ENCODE measurements around the gene ABCB8.
"Not testable (repeated sequence)": the region's sequence is repeated elsewhere in the genome, so short reads cannot be mapped to it uniquely, and the experiment has no call there.

The ABCB8 gene

GRCh38 chr7:151009327-151010036 is 18.8 kb upstream of the ABCB8 start:
- Histone ChIP-seq H3K27me3 (ENCODE audit: control insufficient read depth, insufficient read depth, low read length) (no peaks in the 10 kb centered on the region), H3K4me3 (ENCODE audit: low read depth, low read length) (peak overlapping the region; percentile 39; the same call in 1 of the 2 replicates), H3K27ac (ENCODE audit: low read depth, low read length) (no peak overlapping the region), H3K4me1 (ENCODE audit: control insufficient read depth, insufficient read depth, low read length) (peaks cover 50% of the 10 kb centered on the region), H3K36me3 (ENCODE audit: control insufficient read depth, insufficient read depth, low read length) (no peaks in the 10 kb centered on the region), H3K9me3 (ENCODE audit: control insufficient read depth, insufficient read depth, low read depth, low read length) (no peaks in the 10 kb centered on the region), H3K9ac (ENCODE audit: low read length) (no peak overlapping the region)

- Histone ChIP-seq H3K9ac (ENCODE audit: low read length) (peak overlapping the region; percentile 19), H3K27ac (ENCODE audit: low read depth, low read length) (no peak overlapping the region), H3K4me1 (ENCODE audit: control insufficient read depth, insufficient read depth, low read length) (peaks cover 50% of the 10 kb centered on the region), H3K36me3 (ENCODE audit: control insufficient read depth, insufficient read depth, low read length) (no peaks in the 10 kb centered on the region), H3K9me3 (ENCODE audit: control insufficient read depth, insufficient read depth, low read depth, low read length) (no peaks in the 10 kb centered on the region), H3K4me3 (ENCODE audit: low read depth, low read length) (peak overlapping the region; percentile 39; the same call in 1 of the 2 replicates), H3K27me3 (ENCODE audit: control insufficient read depth, insufficient read depth, low read length) (no peaks in the 10 kb centered on the region)
Observed at GRCh38 chr7:151010037-151010306, 18.3 kb upstream of the ABCB8 start.

- Histone ChIP-seq H3K9ac (ENCODE audit: low read length) (peak overlapping the region; percentile 36), H3K36me3 (ENCODE audit: control insufficient read depth, insufficient read depth, low read length) (no peaks in the 10 kb centered on the region; the same call in 1 of the 2 replicates), H3K4me3 (ENCODE audit: low read depth, low read length) (peak overlapping the region; percentile 39), H3K27me3 (ENCODE audit: control insufficient read depth, insufficient read depth, low read length) (no peaks in the 10 kb centered on the region), H3K9me3 (ENCODE audit: control insufficient read depth, insufficient read depth, low read depth, low read length) (no peaks in the 10 kb centered on the region), H3K4me1 (ENCODE audit: control insufficient read depth, insufficient read depth, low read length) (peaks cover 50% of the 10 kb centered on the region), H3K27ac (ENCODE audit: low read depth, low read length) (peak overlapping the region; percentile 0; the same call in 1 of the 2 replicates)
Observed at GRCh38 chr7:151010307-151011096, 17.7 kb upstream of the ABCB8 start.

GRCh38 chr7:151011097-151011409 is 17.2 kb upstream of the ABCB8 start:
- no peak overlapping the region; the same call in 1 of the 2 replicates for H3K27ac ChIP-seq (ENCODE audit: low read depth, low read length)
- peaks cover 50% of the 10 kb centered on the region for H3K4me1 ChIP-seq (ENCODE audit: control insufficient read depth, insufficient read depth, low read length)
- no peaks in the 10 kb centered on the region for H3K27me3 ChIP-seq (ENCODE audit: control insufficient read depth, insufficient read depth, low read length)
- no peaks in the 10 kb centered on the region; the same call in 1 of the 2 replicates for H3K36me3 ChIP-seq (ENCODE audit: control insufficient read depth, insufficient read depth, low read length)
- H3K9ac ChIP-seq (ENCODE audit: low read length) = peak overlapping the region; percentile 36
- H3K4me3 ChIP-seq (ENCODE audit: low read depth, low read length) = peak overlapping the region; percentile 39; the same call in 1 of the 2 replicates
- H3K9me3 ChIP-seq (ENCODE audit: control insufficient read depth, insufficient read depth, low read depth, low read length) = no peaks in the 10 kb centered on the region

- H3K27me3 ChIP-seq (ENCODE audit: control insufficient read depth, insufficient read depth, low read length); H3K27ac ChIP-seq (ENCODE audit: low read depth, low read length); H3K9ac ChIP-seq (ENCODE audit: low read length); H3K36me3 ChIP-seq (ENCODE audit: control insufficient read depth, insufficient read depth, low read length); H3K9me3 ChIP-seq (ENCODE audit: control insufficient read depth, insufficient read depth, low read depth, low read length); H3K4me3 ChIP-seq (ENCODE audit: low read depth, low read length): not testable (repeated sequence)
- H3K4me1 ChIP-seq (ENCODE audit: control insufficient read depth, insufficient read depth, low read length) = peaks cover 50% of the 10 kb centered on the region
Observed at GRCh38 chr7:151011616-151012015, 16.6 kb upstream of the ABCB8 start.

GRCh38 chr7:151012031-151012692 is 16.1 kb upstream of the ABCB8 start:
- Histone ChIP-seq H3K27me3 (ENCODE audit: control insufficient read depth, insufficient read depth, low read length) (peaks cover 3% of the 10 kb centered on the region), H3K9me3 (ENCODE audit: control insufficient read depth, insufficient read depth, low read depth, low read length) (no peaks in the 10 kb centered on the region), H3K36me3 (ENCODE audit: control insufficient read depth, insufficient read depth, low read length) (no peaks in the 10 kb centered on the region; the same call in 1 of the 2 replicates), H3K27ac (ENCODE audit: low read depth, low read length) (no peak overlapping the region), H3K9ac (ENCODE audit: low read length) (no peak overlapping the region), H3K4me3 (ENCODE audit: low read depth, low read length) (no peak overlapping the region; the same call in 1 of the 2 replicates), H3K4me1 (ENCODE audit: control insufficient read depth, insufficient read depth, low read length) (peaks cover 51% of the 10 kb centered on the region)

GRCh38 chr7:151012911-151013347 is 15.3 kb upstream of the ABCB8 start:
- H3K9me3 ChIP-seq (ENCODE audit: control insufficient read depth, insufficient read depth, low read depth, low read length) = no peaks in the 10 kb centered on the region
- no peak overlapping the region for H3K27ac ChIP-seq (ENCODE audit: low read depth, low read length)
- H3K9ac ChIP-seq (ENCODE audit: low read length) = peak overlapping the region; percentile 14
- no peaks in the 10 kb centered on the region; the same call in 1 of the 2 replicates for H3K36me3 ChIP-seq (ENCODE audit: control insufficient read depth, insufficient read depth, low read length)
- H3K27me3 ChIP-seq (ENCODE audit: control insufficient read depth, insufficient read depth, low read length) = peaks cover 11% of the 10 kb centered on the region
- peak overlapping the region; percentile 49 for H3K4me3 ChIP-seq (ENCODE audit: low read depth, low read length)
- peaks cover 51% of the 10 kb centered on the region for H3K4me1 ChIP-seq (ENCODE audit: control insufficient read depth, insufficient read depth, low read length)

- Histone ChIP-seq H3K9ac (ENCODE audit: low read length) (peak overlapping the region; percentile 14), H3K4me1 (ENCODE audit: control insufficient read depth, insufficient read depth, low read length) (peaks cover 50% of the 10 kb centered on the region), H3K4me3 (ENCODE audit: low read depth, low read length) (peak overlapping the region; percentile 64), H3K27me3 (ENCODE audit: control insufficient read depth, insufficient read depth, low read length) (peaks cover 15% of the 10 kb centered on the region), H3K36me3 (ENCODE audit: control insufficient read depth, insufficient read depth, low read length) (no peaks in the 10 kb centered on the region; the same call in 1 of the 2 replicates), H3K27ac (ENCODE audit: low read depth, low read length) (no peak overlapping the region), H3K9me3 (ENCODE audit: control insufficient read depth, insufficient read depth, low read depth, low read length) (no peaks in the 10 kb centered on the region)
Observed at GRCh38 chr7:151013356-151013732, 14.9 kb upstream of the ABCB8 start.

- no peaks in the 10 kb centered on the region for H3K9me3 ChIP-seq (ENCODE audit: control insufficient read depth, insufficient read depth, low read depth, low read length)
- peaks cover 20% of the 10 kb centered on the region for H3K27me3 ChIP-seq (ENCODE audit: control insufficient read depth, insufficient read depth, low read length)
- peaks cover 51% of the 10 kb centered on the region for H3K4me1 ChIP-seq (ENCODE audit: control insufficient read depth, insufficient read depth, low read length)
- no peak overlapping the region for H3K27ac ChIP-seq (ENCODE audit: low read depth, low read length)
- peak overlapping the region; percentile 64 for H3K4me3 ChIP-seq (ENCODE audit: low read depth, low read length)
- H3K9ac ChIP-seq (ENCODE audit: low read length) = peak overlapping the region; percentile 44
- H3K36me3 ChIP-seq (ENCODE audit: control insufficient read depth, insufficient read depth, low read length) = no peaks in the 10 kb centered on the region; the same call in 1 of the 2 replicates
Observed at GRCh38 chr7:151013733-151014497, 14.3 kb upstream of the ABCB8 start.

- H3K9me3 ChIP-seq (ENCODE audit: control insufficient read depth, insufficient read depth, low read depth, low read length) = no peaks in the 10 kb centered on the region
- H3K27ac ChIP-seq (ENCODE audit: low read depth, low read length) = no peak overlapping the region
- H3K27me3 ChIP-seq (ENCODE audit: control insufficient read depth, insufficient read depth, low read length) = peaks cover 31% of the 10 kb centered on the region
- H3K9ac ChIP-seq (ENCODE audit: low read length) = no peak overlapping the region
- no peaks in the 10 kb centered on the region; the same call in 1 of the 2 replicates for H3K36me3 ChIP-seq (ENCODE audit: control insufficient read depth, insufficient read depth, low read length)
- H3K4me3 ChIP-seq (ENCODE audit: low read depth, low read length) = no peak overlapping the region
- H3K4me1 ChIP-seq (ENCODE audit: control insufficient read depth, insufficient read depth, low read length) = peaks cover 54% of the 10 kb centered on the region
Observed at GRCh38 chr7:151014950-151015349, 13.3 kb upstream of the ABCB8 start.

All from HUES6 (cell line).